22Rv1 (cell line): ENCODE results near the gene SPRYD3.
"Not testable (repeated sequence)": the region's sequence is repeated elsewhere in the genome, so short reads cannot be mapped to it uniquely, and the experiment has no call there.

ENCODE experiments used
- H3K27ac ChIP-seq: fragments of 450-650 bp; 2 replicates; pipeline ENCODE4 v1.5.1; 2017
- CTCF ChIP-seq: fragments of 450-650 bp; IDR thresholded peaks from 2 replicates; pipeline ENCODE4 v1.5.1; 2017; ENCODE audit warnings: mild to moderate bottlenecking
- ZFX ChIP-seq: fragments of 450-650 bp; IDR thresholded peaks from 2 replicates; pipeline ENCODE4 v1.6.1; 2017; ENCODE audit warnings: antibody characterized with exemption, borderline replicate concordance

Gene SPRYD3

GRCh38 chr12:53118751-53119300, 39.6 kb upstream of the SPRYD3 start:
- TF ChIP-seq ZFX (no peak), CTCF (no peak)

GRCh38 chr12:53115891-53116648, 36.9 kb upstream of the SPRYD3 start:
- H3K27ac ChIP-seq, result no peak overlapping the region
- TF ChIP-seq CTCF (no peak), ZFX (no peak)

More at GRCh38 chr12:53118751-53119300, 39.6 kb upstream of the SPRYD3 start:
- no peak overlapping the region for H3K27ac ChIP-seq

- TF ChIP-seq ZFX (no peak), CTCF (no peak)
- H3K27ac ChIP-seq, result no peak overlapping the region
These were observed 36.1 kb upstream of the SPRYD3 start for GRCh38 chr12:53115112-53115890.

GRCh38 chr12:53113951-53114350, 34.8 kb upstream of the SPRYD3 start:
- no peak for TF ChIP-seq CTCF

GRCh38 chr12:53113136-53113705, 34.0 kb upstream of the SPRYD3 start:
- no peak for TF ChIP-seq ZFX
- no peak for TF ChIP-seq CTCF
- H3K27ac ChIP-seq, result no peak overlapping the region

More at GRCh38 chr12:53113951-53114350, 34.8 kb upstream of the SPRYD3 start:
- no peak overlapping the region for H3K27ac ChIP-seq

- H3K27ac ChIP-seq, result not testable (repeated sequence)
These were observed 33.2 kb upstream of the SPRYD3 start for GRCh38 chr12:53112431-53112830.

GRCh38 chr12:53107122-53107521, 27.9 kb upstream of the SPRYD3 start:
- H3K27ac ChIP-seq, result no peak overlapping the region
- TF ChIP-seq CTCF (no peak), ZFX (no peak)
